WTC11 (cell line): ENCODE measurements around the gene MYLK.

Source experiments
- IRF2 ChIP-seq: sonication (generic); formaldehyde crosslinking; IDR thresholded peaks from 2 replicates; pipeline ENCODE4 v1.8.0; 2022; ENCODE audit warnings: low read depth, missing genetic modification reagents, borderline replicate concordance
- SP1 ChIP-seq: sonication (generic); formaldehyde crosslinking; conservative IDR thresholded peaks from 2 replicates; pipeline ENCODE4 v1.8.1; 2022; ENCODE audit warnings: missing genetic modification reagents
- TEAD4 ChIP-seq: sonication (generic); formaldehyde crosslinking; IDR thresholded peaks from 2 replicates; pipeline ENCODE4 v1.8.0; 2022; ENCODE audit warnings: mild to moderate bottlenecking, missing genetic modification reagents
- ZNF121 ChIP-seq: sonication (generic); formaldehyde crosslinking; IDR thresholded peaks from 2 replicates; pipeline ENCODE4 v1.8.0; 2023; ENCODE audit warnings: missing genetic modification reagents
- ZNF423 ChIP-seq: fragments of 250-450 bp; sonication (Bioruptor Pico); IDR thresholded peaks from 2 replicates; pipeline ENCODE4 v2.1.2; 2022; ENCODE audit warnings: mild to moderate bottlenecking, moderate library complexity
- TF ChIP-seq, protein P1 (sequence below): fragments of 200-600 bp; IDR thresholded peaks from 2 replicates; pipeline ENCODE4 v1.8.0; 2022; ENCODE audit warnings: antibody characterized with exemption

DNA sequence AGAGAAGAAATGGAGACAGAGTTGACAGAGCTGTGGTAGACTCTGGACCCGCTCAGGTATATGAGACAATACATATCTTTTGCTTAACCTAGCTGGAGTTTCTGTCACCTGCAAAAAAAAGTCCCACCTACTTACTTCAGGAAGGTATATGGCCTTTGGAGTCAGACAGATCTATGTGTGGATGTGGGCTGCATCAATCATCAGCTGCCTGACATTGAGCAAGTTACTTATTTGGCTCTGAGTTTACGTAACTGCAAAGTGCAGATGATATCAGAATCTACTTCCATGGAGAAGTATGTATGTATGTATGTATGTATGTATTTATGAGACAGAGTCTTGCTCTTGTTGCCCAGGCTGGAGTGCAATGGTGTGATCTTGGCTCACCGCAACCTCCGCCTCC is 124.3 kb downstream of the MYLK start:
- TF ChIP-seq IRF2 (CRISPR knock-in tag) (no peak), TEAD4 (CRISPR knock-in tag) (no peak), ZNF121 (no peak), ZNF423 (CRISPR knock-in tag) (no peak), SP1 (no peak)
- TF ChIP-seq, protein P1, sequence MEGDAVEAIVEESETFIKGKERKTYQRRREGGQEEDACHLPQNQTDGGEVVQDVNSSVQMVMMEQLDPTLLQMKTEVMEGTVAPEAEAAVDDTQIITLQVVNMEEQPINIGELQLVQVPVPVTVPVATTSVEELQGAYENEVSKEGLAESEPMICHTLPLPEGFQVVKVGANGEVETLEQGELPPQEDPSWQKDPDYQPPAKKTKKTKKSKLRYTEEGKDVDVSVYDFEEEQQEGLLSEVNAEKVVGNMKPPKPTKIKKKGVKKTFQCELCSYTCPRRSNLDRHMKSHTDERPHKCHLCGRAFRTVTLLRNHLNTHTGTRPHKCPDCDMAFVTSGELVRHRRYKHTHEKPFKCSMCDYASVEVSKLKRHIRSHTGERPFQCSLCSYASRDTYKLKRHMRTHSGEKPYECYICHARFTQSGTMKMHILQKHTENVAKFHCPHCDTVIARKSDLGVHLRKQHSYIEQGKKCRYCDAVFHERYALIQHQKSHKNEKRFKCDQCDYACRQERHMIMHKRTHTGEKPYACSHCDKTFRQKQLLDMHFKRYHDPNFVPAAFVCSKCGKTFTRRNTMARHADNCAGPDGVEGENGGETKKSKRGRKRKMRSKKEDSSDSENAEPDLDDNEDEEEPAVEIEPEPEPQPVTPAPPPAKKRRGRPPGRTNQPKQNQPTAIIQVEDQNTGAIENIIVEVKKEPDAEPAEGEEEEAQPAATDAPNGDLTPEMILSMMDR: no peak
